Ovary (tissue), 3 donors: Measurements from ENCODE around the gene PRSS48.

Source experiments
- EP300 ChIP-seq: sonication (generic); formaldehyde crosslinking; IDR thresholded peaks from one replicate; pipeline ENCODE4 v1.6.1; 2017; ENCODE audit warnings: antibody characterized with exemption
- POLR2A ChIP-seq: fragments of 450-650 bp; IDR thresholded peaks from one replicate; pipeline ENCODE4 v1.6.1; 2017; ENCODE audit warnings: antibody characterized with exemption, mild to moderate bottlenecking, moderate library complexity
- TF ChIP-seq, protein P1 (sequence below), 3 donors: fragments of 450-650 bp in 2 of 3; fragments of 200-600 bp in 1 of 3; IDR thresholded peaks; one replicate each; pipeline versions ENCODE4 v1.5.1 to v1.8.0; 2016 to 2022; ENCODE audit warnings: antibody characterized with exemption in 3 of 3, mild to moderate bottlenecking in 1 of 3
- donor health status: DM: no; HTN: no; CAD: no.

DNA sequence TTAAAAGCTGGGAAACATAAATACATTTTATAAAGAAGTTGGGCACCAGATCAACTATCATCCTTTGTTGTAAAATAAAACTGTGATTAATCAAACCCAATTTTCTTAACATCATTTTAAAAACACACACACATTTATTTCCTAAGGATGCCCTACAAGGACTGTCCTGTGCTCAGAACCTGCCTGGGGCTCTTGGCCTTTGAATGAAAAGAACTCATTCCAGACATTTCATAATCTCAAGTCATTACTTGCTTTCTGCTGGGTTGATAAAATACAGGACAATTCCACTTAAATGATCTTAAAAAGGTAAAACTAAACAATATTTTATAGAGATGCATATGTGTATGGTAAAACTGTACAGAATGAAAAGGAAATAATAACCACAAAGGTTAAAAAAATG lies 45.6 kb downstream of the PRSS48 start:
- TF ChIP-seq POLR2A (no peak), EP300 (no peak)
- TF ChIP-seq, protein P1, sequence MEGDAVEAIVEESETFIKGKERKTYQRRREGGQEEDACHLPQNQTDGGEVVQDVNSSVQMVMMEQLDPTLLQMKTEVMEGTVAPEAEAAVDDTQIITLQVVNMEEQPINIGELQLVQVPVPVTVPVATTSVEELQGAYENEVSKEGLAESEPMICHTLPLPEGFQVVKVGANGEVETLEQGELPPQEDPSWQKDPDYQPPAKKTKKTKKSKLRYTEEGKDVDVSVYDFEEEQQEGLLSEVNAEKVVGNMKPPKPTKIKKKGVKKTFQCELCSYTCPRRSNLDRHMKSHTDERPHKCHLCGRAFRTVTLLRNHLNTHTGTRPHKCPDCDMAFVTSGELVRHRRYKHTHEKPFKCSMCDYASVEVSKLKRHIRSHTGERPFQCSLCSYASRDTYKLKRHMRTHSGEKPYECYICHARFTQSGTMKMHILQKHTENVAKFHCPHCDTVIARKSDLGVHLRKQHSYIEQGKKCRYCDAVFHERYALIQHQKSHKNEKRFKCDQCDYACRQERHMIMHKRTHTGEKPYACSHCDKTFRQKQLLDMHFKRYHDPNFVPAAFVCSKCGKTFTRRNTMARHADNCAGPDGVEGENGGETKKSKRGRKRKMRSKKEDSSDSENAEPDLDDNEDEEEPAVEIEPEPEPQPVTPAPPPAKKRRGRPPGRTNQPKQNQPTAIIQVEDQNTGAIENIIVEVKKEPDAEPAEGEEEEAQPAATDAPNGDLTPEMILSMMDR (IDR thresholded peaks at IDR 0.05), result no peak
